CD1c-positive myeloid dendritic cell (primary cell): ENCODE measurements around the gene FGR.

ENCODE experiments used
- DNase-seq: peaks from one replicate; pipeline ENCODE4 v3.0.0-alpha.2; 2016; ENCODE audit errors: extremely low spot score

The FGR gene

GRCh38 chr1:27568300-27569087, 66.5 kb downstream of the FGR start:
- DNase-seq, result peak; percentile 92

GRCh38 chr1:27567971-27568299, 67.0 kb downstream of the FGR start:
- DNase-seq, result no peak

- DNase-seq, result no peak
Measured at GRCh38 chr1:27567146-27567526, 67.8 kb downstream of the FGR start.

GRCh38 chr1:27566462-27567145, 68.4 kb downstream of the FGR start:
- no peak for DNase-seq

GRCh38 chr1:27564710-27565649, 70.0 kb downstream of the FGR start:
- peak; percentile 10 for DNase-seq

- peak; percentile 69 for DNase-seq
Measured at GRCh38 chr1:27563591-27564471, 71.2 kb downstream of the FGR start.

- no peak for DNase-seq
Measured at GRCh38 chr1:27563341-27563590, 71.7 kb downstream of the FGR start.

GRCh38 chr1:27562534-27563340, 72.2 kb downstream of the FGR start:
- no peak for DNase-seq
